Stimulated activated CD4-positive, alpha-beta T cell treated with anti-CD3 and anti-CD28 coated beads, Interleukin-12 subunit alpha, Interleukin-12 subunit beta, amount 100 ng/mL, for 24 hours (primary cell): ENCODE data around the gene LSM7.
"Not testable (repeated sequence)": the region's sequence is repeated elsewhere in the genome, so short reads cannot be mapped to it uniquely, and the experiment has no call there.

Experiments
- DNase-seq, 2 experiments: peaks; one replicate each; pipeline ENCODE4 v3.0.0-alpha.2; 2020; ENCODE audit warnings: low read depth in 2 of 2

The LSM7 gene

GRCh38 chr19:2302319-2303210, 25.8 kb downstream of the LSM7 start:
- DNase-seq, result no peak

DNA sequence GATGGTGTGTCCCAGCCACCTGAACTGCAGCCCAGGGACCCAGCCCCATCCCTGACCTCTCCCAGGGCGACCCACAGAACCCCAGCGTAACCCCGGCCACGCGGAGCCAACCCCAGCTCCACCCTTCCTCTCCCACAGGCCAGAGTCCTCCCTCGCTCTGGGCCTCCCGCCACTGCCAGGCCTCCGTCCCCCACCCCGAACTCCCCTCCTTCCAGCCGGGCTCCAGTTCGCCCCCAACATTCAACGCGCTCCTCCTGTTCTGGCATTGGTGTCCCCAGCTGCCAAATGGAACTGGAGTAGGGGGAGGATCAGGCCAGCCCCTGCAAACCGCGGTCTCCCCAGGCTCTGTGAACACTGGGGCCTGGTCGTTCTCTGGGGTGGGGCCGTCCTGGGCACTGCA, 27.9 kb downstream of the LSM7 start:
- DNase-seq, result no peak

- DNase-seq, result no peak
Observed at GRCh38 chr19:2296141-2296540, 32.2 kb downstream of the LSM7 start.

DNA sequence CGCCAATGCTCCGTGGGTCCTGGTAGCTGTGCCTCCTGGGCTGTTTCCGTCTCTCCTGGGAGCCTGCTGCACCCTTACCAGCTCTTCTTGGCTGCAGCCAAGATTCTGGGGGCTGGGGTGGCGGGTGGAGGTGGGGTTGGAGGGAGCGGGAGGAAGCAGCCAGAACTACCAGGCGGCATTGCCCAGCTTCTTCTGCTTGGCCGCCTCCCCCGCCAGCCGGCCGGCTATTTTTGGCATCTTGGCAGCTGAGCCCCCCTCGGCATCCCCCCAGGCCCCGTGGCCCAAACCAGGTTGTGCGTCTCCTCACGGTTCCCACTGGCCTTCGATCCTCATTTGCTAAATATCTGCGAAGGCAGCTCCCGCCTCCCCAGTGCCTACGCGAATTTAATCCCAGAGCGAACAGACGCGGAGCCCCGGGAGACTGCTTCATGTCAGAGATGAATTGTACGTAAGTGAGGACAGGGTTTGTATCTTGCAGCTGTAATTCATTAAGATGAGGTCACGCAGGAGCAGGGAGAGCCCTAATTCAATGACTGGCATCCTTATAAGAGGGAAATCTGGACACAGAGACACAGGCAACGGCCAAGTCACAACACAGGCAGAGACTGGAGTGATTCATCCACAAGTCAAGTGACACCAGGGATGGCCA, 33.6 kb downstream of the LSM7 start:
- DNase-seq, result no peak

DNA sequence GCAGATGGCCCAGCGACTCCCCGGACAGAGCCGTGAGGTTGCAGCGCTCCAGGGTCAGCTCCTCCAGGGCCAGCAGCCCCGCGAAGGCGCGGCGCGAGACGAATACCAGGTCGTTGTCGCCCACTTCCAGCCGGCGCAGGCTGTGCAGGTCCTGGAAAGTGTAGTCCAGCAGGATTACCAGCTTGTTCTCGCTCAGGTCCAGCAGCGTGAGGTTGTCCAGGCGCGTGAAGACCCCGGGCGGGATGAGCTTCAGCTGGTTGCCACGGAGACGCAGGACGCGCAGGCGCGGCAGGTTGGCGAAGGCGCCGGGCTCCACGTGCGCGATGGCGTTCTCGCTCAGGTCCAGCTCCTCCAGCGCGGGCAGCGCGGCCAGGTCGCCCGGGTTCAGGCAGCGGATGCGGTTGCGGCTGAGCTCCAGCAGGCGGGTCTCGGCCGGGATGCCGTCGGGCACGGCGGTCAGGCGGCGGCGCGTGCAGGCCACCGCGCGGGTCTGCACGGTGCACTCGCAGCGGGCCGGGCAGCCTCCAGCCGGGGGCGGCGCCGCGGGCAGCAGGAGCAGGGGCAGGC, 37.1 kb downstream of the LSM7 start:
- no peak for DNase-seq

DNA sequence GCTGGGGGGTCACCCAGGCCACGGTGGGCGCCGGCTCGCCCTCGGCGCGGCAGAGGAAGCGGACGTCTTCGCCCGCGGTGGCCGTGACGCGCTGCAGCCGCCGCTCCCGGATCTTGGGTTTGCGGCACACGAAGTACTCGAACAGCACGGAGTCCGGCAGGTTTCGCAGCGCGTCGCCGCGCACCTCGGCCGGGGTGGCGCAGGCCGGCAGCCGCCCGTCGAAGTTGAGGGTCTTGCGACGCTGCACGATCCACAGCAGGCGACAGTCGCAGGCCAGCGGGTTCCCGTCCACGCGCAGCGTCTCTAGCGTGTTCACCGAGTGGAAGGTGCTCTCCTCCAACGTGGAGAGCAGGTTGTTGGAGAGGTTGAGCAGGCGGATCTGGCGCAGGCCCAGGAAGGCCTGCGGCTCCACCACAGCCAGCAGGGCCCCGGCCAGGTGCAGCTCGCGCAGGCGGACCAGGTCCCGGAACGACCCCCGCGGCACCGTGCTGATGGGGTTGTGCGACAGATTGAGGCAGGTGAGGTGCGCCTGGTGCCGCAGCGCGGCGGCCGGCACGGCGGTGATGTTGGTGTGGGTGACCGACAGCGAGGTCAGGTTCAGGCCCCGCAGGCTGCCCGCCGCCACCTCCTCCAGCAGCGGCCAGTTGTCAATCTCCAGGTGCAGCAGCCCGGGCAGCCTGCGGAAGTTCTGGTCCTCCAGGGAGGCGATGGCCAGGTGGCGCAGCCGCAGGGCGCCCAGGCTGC, 37.8 kb downstream of the LSM7 start:
- no peak for DNase-seq

GRCh38 chr19:2289714-2290435, 38.5 kb downstream of the LSM7 start:
- DNase-seq, result no peak

GRCh38 chr19:2288818-2289713, 39.3 kb downstream of the LSM7 start:
- DNase-seq, result no peak

- DNase-seq, result no peak
Observed at GRCh38 chr19:2288338-2288817, 40.0 kb downstream of the LSM7 start.

DNA sequence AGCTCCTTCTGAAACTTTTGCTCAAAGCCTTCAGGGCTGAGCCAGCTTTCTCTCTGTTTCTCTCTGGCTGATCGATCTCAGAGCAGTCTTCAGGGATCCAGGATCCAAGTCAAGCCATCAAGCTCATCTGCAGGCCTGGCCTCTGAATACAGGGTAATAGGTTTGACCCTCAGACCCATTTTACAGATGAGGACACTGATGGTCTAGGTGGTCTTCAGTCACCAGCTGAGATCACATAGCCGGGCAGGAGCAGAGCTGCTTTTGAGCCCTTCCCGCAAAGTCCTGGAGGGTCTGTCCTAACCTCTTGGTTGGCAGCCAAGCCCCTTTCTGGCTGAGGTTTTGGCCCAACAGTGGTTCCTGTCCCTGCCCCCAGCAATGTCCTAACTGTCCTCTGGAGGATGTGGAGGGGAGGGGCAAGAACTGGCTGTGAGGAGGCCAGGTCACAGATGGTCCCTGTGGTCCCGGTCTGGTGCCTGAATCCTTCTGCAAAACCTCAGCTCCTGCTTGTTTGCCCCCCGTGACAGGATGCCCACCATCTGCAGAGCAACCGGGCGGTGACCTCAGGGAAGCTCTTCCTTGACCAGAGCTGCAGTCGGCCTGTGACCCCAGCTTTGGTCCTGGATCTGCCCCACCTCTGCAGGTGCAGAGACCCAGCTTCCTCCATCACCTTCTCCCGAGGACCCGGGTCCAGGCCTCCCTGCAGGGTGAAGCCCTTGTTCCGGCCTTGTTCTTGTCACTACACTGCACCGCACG, 40.6 kb downstream of the LSM7 start:
- DNase-seq, result no peak

- no peak for DNase-seq
Observed at GRCh38 chr19:2286402-2287140, 41.8 kb downstream of the LSM7 start.

GRCh38 chr19:2283835-2284507, 44.4 kb downstream of the LSM7 start:
- DNase-seq, result no peak

DNA sequence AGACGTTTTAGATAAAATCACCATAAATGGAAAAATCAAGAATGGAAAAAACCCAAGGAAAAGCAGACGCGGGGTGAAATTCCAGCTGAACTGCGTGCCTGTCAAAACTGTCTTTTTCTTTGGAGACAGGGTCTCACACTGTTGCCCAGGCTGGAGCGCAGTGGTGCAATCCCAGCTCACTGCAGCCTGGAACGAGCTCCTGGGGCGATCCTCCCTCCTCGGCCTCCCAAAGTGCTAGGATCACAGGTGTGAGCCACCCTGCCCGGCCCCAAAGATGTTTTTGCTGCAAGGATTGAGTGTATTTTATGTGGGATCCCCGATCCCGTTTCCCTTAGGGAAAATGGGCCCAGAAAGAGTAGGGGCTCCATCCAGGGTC, 45.5 kb downstream of the LSM7 start:
- no peak for DNase-seq

DNA sequence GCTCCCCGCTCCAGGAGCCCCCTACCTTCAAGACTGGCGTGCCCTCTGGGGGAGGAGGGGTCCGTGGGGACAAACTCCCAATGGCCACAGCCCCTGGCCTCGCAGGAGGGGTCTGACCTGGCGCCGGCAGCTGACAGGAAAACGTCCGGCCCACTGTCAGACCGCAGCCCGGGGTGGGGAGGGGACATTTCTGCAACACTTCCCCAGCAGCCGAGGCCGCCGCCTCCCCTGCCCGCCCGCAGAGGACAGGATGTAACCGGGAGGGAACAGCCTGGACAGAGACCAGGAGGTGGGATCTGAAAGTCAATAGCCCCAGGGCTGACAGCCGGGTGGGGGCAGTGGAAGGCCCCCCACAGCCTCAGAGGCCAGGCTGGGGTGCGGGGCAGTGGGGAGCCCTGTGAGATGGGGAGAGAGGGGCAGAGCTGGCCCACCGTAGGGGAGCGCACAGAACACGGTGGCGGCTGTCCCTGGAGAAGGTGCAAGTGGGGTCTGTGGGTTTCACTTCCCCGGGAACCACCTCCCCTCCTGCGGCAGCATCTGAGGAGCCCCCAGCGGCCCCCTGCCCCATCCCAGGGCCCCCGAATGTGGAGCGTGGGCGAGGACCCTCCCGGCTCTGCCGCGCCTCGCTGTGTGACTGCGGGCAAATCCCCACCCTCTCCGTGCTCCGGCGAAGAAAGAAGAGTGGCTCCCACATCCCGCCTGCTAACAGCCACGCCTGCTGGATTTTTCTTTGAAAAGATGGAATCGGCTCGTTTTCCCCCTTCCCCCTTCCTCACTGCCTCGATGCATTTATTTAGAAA, 46.1 kb downstream of the LSM7 start, which contains the start of gene PEAK3:
TSS of gene PEAK3 (minus strand) at position 114 of the 800 bp plus-strand sequence. CDS start 1,244 bp downstream, outside the sequence.
- no peak for DNase-seq

- not testable (repeated sequence) for DNase-seq
Observed at GRCh38 chr19:2281265-2282061, 46.9 kb downstream of the LSM7 start.

- no peak for DNase-seq
Observed at GRCh38 chr19:2280633-2281264, 47.6 kb downstream of the LSM7 start.
